OCI-LY1 (cell line): ENCODE data around the gene TFF3.

Source experiments
- CTCF ChIP-seq: fragments of 200-600 bp; sonication (generic), shearing (Covaris generic); IDR thresholded peaks from 2 replicates; pipeline ENCODE4 v1.5.1; 2017; ENCODE audit warnings: mild to moderate bottlenecking, antibody characterized with exemption, low read length, moderate library complexity, mixed read lengths
- EZH2 ChIP-seq: fragments of 200-600 bp; sonication (generic), shearing (Covaris generic); IDR thresholded peaks from 2 replicates; pipeline ENCODE4 v1.8.0; 2017; ENCODE audit warnings: borderline replicate concordance, mixed run types, mild to moderate bottlenecking, antibody characterized with exemption, low read length, moderate library complexity, mixed read lengths

GRCh38 chr21:42338729-42339715 lies 23.8 kb upstream of the TFF3 start:
- no peak for TF ChIP-seq CTCF
- TF ChIP-seq EZH2: no peak
